A549 (cell line): ENCODE measurements around the gene FRY. TPM values are rescaled to one million over a fixed set of nuclear protein-coding genes. Genes with fewer than 3 reads are reported as not detected.

Experiments
- ATAC-seq, 2 experiments: fragments of 200-7000 bp in 1 of 2; fragments of >200 bp in 1 of 2; cut with Nextera tagmentation in 1 of 2; cut with Tn5 transposase in 1 of 2; 3 replicates each; pipeline versions ENCODE4 v1.8.0 to v1.9.1; 2018 to 2020; ENCODE audit warnings: mild to moderate bottlenecking in 1 of 2, moderate library complexity in 1 of 2
- CTCF ChIA-PET: fragments of 300-600 bp; sonication (Branson Sonifier 250); formaldehyde crosslinking; extraction: SDS; loops from one replicate; lab custom pipeline; 2021; ENCODE audit warnings: antibody characterized with exemption, inconsistent platforms; lab: Yijun Ruan, JAX
- POLR2A ChIA-PET: fragments of 350-600 bp; formaldehyde crosslinking; extraction: SDS; loops from one replicate; lab custom pipeline; 2021; ENCODE audit warnings: antibody characterized with exemption, inconsistent platforms; lab: Yijun Ruan, JAX
- DNase-seq, 2 experiments: peaks; one replicate each; pipeline versions ENCODE4 v3.0.0 to v3.0.0-alpha.2; 2011 to 2016; ENCODE audit warnings: low read depth in 1 of 2, low spot score in 1 of 2
- FAIRE-seq: peaks from 2 replicates; lab custom pipeline; 2011; peaks lifted over from hg19 to GRCh38; lab: Jason Lieb, UNC
- H3K27ac ChIP-seq, 2 experiments: fragments of >200 bp; sonication (Bioruptor Twin); formaldehyde crosslinking; 3 replicates each; pipeline ENCODE4 v1.5.1; 2016 to 2017
- H3K4me1 ChIP-seq: fragments of >200 bp; sonication (Bioruptor Twin); formaldehyde crosslinking; 3 replicates; pipeline ENCODE4 v1.6.1; 2016
- H3K4me2 ChIP-seq: fragments of >200 bp; sonication (Bioruptor Twin); formaldehyde crosslinking; 3 replicates; pipeline ENCODE4 v1.6.1; 2016
- H3K4me3 ChIP-seq: fragments of >200 bp; sonication (Bioruptor Twin); formaldehyde crosslinking; 3 replicates; pipeline ENCODE4 v1.5.1; 2016
- H3K9me3 ChIP-seq: fragments of >200 bp; sonication (Bioruptor Twin); formaldehyde crosslinking; 3 replicates; pipeline ENCODE4 v1.6.1; 2016
- CHD2 ChIP-seq: fragments of 150-350 bp; IDR thresholded peaks from 2 replicates; pipeline ENCODE4 v1.6.1; 2014; ENCODE audit warnings: low read length; ENCODE audit not compliant: partially characterized antibody
- E2F6 ChIP-seq: IDR thresholded peaks from 2 replicates; pipeline ENCODE4 v1.6.1; 2012; ENCODE audit warnings: low read depth, borderline replicate concordance
- FOSL2 ChIP-seq, 2 experiments: fragments of 450-650 bp in 1 of 2; fragments of >200 bp in 1 of 2; sonication (Bioruptor Twin) in 1 of 2; formaldehyde crosslinking; IDR thresholded peaks; 2 replicates each; pipeline versions ENCODE4 v1.5.0 to v1.6.1; 2016 to 2020; ENCODE audit warnings: mild to moderate bottlenecking in 1 of 2, moderate library complexity in 1 of 2
- FOXS1 ChIP-seq: fragments of 250-450 bp; sonication (Bioruptor Pico); IDR thresholded peaks from 2 replicates; pipeline ENCODE4 v1.5.0; 2020; ENCODE audit warnings: mild to moderate bottlenecking, moderate library complexity
- HDAC2 ChIP-seq: fragments of 200-600 bp; sonication (generic); IDR thresholded peaks from 2 replicates; pipeline ENCODE4 v1.6.1; 2016
- HOXB13 ChIP-seq: fragments of 250-450 bp; sonication (Bioruptor Pico); IDR thresholded peaks from 2 replicates; pipeline ENCODE4 v1.5.0; 2020; ENCODE audit warnings: low read depth, mild to moderate bottlenecking, moderate library complexity
- JUNB ChIP-seq: fragments of >200 bp; sonication (Bioruptor Twin); formaldehyde crosslinking; IDR thresholded peaks from 2 replicates; pipeline ENCODE4 v1.6.1; 2016
- KDM1A ChIP-seq: fragments of 200-600 bp; sonication (generic); IDR thresholded peaks from 2 replicates; pipeline ENCODE4 v1.6.1; 2016; ENCODE audit warnings: low read depth, mild to moderate bottlenecking
- MAFK ChIP-seq: fragments of 450-650 bp; IDR thresholded peaks from 2 replicates; pipeline ENCODE4 v1.6.1; 2014; ENCODE audit not compliant: partially characterized antibody
- MAZ ChIP-seq: fragments of 150-350 bp; IDR thresholded peaks from 2 replicates; pipeline ENCODE4 v1.6.1; 2014; ENCODE audit warnings: antibody characterized with exemption, low read depth, low read length, borderline replicate concordance
- MYC ChIP-seq: IDR thresholded peaks from 2 replicates; pipeline ENCODE4 v1.6.1; 2012; ENCODE audit warnings: mild to moderate bottlenecking, inconsistent platforms, low read length, improper control_type of control experiment, borderline replicate concordance
- NPAS2 ChIP-seq: fragments of 250-450 bp; sonication (Bioruptor Pico); IDR thresholded peaks from 2 replicates; pipeline ENCODE4 v1.8.0; 2022; ENCODE audit warnings: mild to moderate bottlenecking, moderate library complexity, borderline replicate concordance
- POLR2AphosphoS2 ChIP-seq: conservative IDR thresholded peaks from 2 replicates; pipeline ENCODE4 v1.6.1; 2012; ENCODE audit warnings: low read length, improper control_type of control experiment, inconsistent platforms
- RAD21 ChIP-seq, 2 experiments: fragments of >200 bp in 1 of 2; sonication (Bioruptor Twin) in 1 of 2; formaldehyde crosslinking in 1 of 2; IDR thresholded peaks in 1 of 2; conservative IDR thresholded peaks in 1 of 2; 2 replicates in 1 of 2; 3 replicates in 1 of 2; pipeline ENCODE4 v1.6.1; 2012 to 2018; ENCODE audit warnings: inconsistent platforms in 1 of 2
- RARB ChIP-seq: fragments of 250-450 bp; sonication (Bioruptor Pico); IDR thresholded peaks from 2 replicates; pipeline ENCODE4 v1.8.0; 2021; ENCODE audit warnings: mild to moderate bottlenecking, moderate library complexity
- REST ChIP-seq: fragments of 200-600 bp; sonication (generic); IDR thresholded peaks from 2 replicates; pipeline ENCODE4 v1.6.1; 2016; ENCODE audit warnings: antibody characterized with exemption, mild to moderate bottlenecking, moderate library complexity
- RFX5 ChIP-seq: fragments of 450-650 bp; IDR thresholded peaks from 2 replicates; pipeline ENCODE4 v1.7.1; 2014; ENCODE audit warnings: antibody characterized with exemption, mild to moderate bottlenecking, moderate library complexity
- RNF2 ChIP-seq: fragments of 200-600 bp; sonication (generic); IDR thresholded peaks from 2 replicates; pipeline ENCODE4 v1.6.1; 2016; ENCODE audit warnings: low read depth, mild to moderate bottlenecking, antibody characterized with exemption, moderate library complexity, borderline replicate concordance
- SMC3 ChIP-seq: fragments of >200 bp; sonication (Bioruptor Twin); formaldehyde crosslinking; IDR thresholded peaks from 3 replicates; pipeline ENCODE4 v1.6.1; 2018; ENCODE audit warnings: inconsistent platforms
- SREBF2 ChIP-seq: fragments of 450-650 bp; IDR thresholded peaks from 2 replicates; pipeline ENCODE4 v1.6.1; 2014; ENCODE audit warnings: mild to moderate bottlenecking, moderate library complexity
- TP53 ChIP-seq: fragments of 250-450 bp; sonication (Bioruptor Pico); IDR thresholded peaks from 2 replicates; pipeline ENCODE4 v1.5.0; 2021; ENCODE audit warnings: mild to moderate bottlenecking, moderate library complexity
- ZNF302 ChIP-seq: fragments of 250-450 bp; sonication (Bioruptor Pico); IDR thresholded peaks from 2 replicates; pipeline ENCODE4 v1.9.0; 2021; ENCODE audit warnings: inconsistent platforms, mild to moderate bottlenecking, moderate library complexity
- ZSCAN20 ChIP-seq: fragments of 250-450 bp; sonication (Bioruptor Pico); IDR thresholded peaks from 2 replicates; pipeline ENCODE4 v1.8.0; 2022; ENCODE audit warnings: mild to moderate bottlenecking, moderate library complexity
- WGBS: methylation state at CpG from one replicate; pipeline ENCODE4 v1.1.6; 2017; ENCODE audit errors: missing lambda C conversion rate; 5-methylcytosine and 5-hydroxymethylcytosine counted together
- polyA plus RNA-seq, 4 experiments: library from polyadenylated mRNA; depleted of rRNA in 3 of 4; stranded (reverse); fragments of >200 nt; fragmentation: RNase III in 1 of 4; extraction: RNeasy Plus Mini Kit Qiagen cat#74134 plus additional on column Dnase treatment in 1 of 4; gene quantifications; 2 replicates in 3 of 4; 3 replicates in 1 of 4; pipeline ENCODE4 v1.2.3, GENCODE V29; 2011 to 2017
- TF ChIP-seq, protein P1 (sequence below): fragments of >200 bp; sonication (Bioruptor Twin); formaldehyde crosslinking; IDR thresholded peaks from 3 replicates; pipeline ENCODE4 v1.5.1; 2016

FRY gene
- polyA plus RNA-seq, 2 of the 4 experiments (the other 2 are of a cell fraction) = 0.08 to 0.26 TPM

DNA sequence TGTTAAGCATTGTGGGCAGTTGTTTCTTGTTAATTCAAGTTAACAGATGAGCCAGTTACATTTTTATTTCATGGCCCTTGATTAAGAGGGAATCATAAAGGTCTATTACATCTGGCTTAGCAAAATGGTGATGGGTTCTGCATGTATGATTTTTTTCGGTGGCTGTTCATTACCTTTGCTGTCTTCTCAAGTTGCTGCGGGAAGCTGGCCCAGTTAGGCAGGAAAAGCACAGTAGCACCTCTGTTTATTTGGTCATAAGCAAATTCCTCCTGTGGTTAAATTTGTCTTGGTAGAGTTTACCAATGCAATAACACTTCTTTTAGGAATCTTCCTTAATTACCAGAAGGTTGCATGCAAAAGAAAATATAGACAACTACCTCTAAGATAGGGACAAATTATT, 104.5 kb downstream of the FRY start:
- Histone ChIP-seq H3K4me1 (no peaks in the 10 kb centered on the region), H3K4me2 (no peak overlapping the region), H3K4me3 (no peak overlapping the region), H3K27ac (no peak overlapping the region), H3K9me3 (no peaks in the 10 kb centered on the region)
- TF ChIP-seq HDAC2 (no peak), MAZ (no peak), KDM1A (no peak), RARB (CRISPR knock-in tag) (no peak), POLR2AphosphoS2 (no peak), HOXB13 (no peak), SMC3 (no peak), ZNF302 (no peak), ZSCAN20 (no peak), E2F6 (no peak), CHD2 (no peak), REST (no peak), NPAS2 (CRISPR knock-in tag) (no peak), RNF2 (no peak)
- TF ChIP-seq, protein P1, sequence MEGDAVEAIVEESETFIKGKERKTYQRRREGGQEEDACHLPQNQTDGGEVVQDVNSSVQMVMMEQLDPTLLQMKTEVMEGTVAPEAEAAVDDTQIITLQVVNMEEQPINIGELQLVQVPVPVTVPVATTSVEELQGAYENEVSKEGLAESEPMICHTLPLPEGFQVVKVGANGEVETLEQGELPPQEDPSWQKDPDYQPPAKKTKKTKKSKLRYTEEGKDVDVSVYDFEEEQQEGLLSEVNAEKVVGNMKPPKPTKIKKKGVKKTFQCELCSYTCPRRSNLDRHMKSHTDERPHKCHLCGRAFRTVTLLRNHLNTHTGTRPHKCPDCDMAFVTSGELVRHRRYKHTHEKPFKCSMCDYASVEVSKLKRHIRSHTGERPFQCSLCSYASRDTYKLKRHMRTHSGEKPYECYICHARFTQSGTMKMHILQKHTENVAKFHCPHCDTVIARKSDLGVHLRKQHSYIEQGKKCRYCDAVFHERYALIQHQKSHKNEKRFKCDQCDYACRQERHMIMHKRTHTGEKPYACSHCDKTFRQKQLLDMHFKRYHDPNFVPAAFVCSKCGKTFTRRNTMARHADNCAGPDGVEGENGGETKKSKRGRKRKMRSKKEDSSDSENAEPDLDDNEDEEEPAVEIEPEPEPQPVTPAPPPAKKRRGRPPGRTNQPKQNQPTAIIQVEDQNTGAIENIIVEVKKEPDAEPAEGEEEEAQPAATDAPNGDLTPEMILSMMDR = no peak
- DNase-seq = no peak
- no peak for FAIRE-seq
- no peak for ATAC-seq
- ChIA-PET CTCF (interaction anchor here (1.1 kb wide), 1 partner anchor 11 kb away, joined by 3 read pairs; no protein-coding TSS in a partner anchor), POLR2A (no interaction called here)
- 79% methylated on average over 2 of the region's 2 CpGs for WGBS

GRCh38 chr13:32136716-32137115, 105.1 kb downstream of the FRY start:
- DNase-seq (no peak), ATAC-seq (no peak), FAIRE-seq (no peak)
- Histone ChIP-seq H3K27ac (no peak overlapping the region), H3K4me1 (no peaks in the 10 kb centered on the region), H3K9me3 (no peaks in the 10 kb centered on the region), H3K4me3 (no peak overlapping the region), H3K4me2 (no peak overlapping the region)
- CTCF ChIA-PET = no interaction called here
- POLR2A ChIA-PET = no interaction called here
- WGBS = 0% methylated on average over 2 of the region's 2 CpGs
- no peak for TF ChIP-seq RAD21 (conservative IDR thresholded peaks at IDR 0.05 in 1 of 2, IDR thresholded peaks at IDR 0.05 in 1 of 2)
- TF ChIP-seq ZSCAN20 = no peak
- TF ChIP-seq E2F6 = no peak
- no peak for TF ChIP-seq JUNB
- no peak for TF ChIP-seq FOSL2 (IDR thresholded peaks at IDR 0.05)
- TF ChIP-seq FOSL2 (CRISPR knock-in tag; IDR thresholded peaks at IDR 0.05) = no peak
- TF ChIP-seq MYC = no peak
- no peak for TF ChIP-seq SREBF2
- TF ChIP-seq TP53 = no peak
- no peak for TF ChIP-seq SMC3
- no peak for TF ChIP-seq RARB (CRISPR knock-in tag)
- no peak for TF ChIP-seq MAFK
- no peak for TF ChIP-seq FOXS1
- no peak for TF ChIP-seq RFX5
